K562 (cell line): ENCODE data around the gene ADRB2. TPM values are rescaled to one million over a fixed set of nuclear protein-coding genes. Genes with fewer than 3 reads are reported as not detected.

ENCODE experiments used
- polyA plus RNA-seq, 8 experiments: library from polyadenylated mRNA; depleted of rRNA in 4 of 8; stranded (reverse) in 5 of 8; unstranded in 3 of 8; fragments of >200 nt; fragmentation: Nextera tagmentation in 2 of 8; fragmentation: Illumina TruSeq in 1 of 8; extraction: Ambion mirVana in 2 of 8; extraction: Trizol in 1 of 8; gene quantifications; 2 replicates each; pipeline versions ENCODE4 v1.2.1 to v1.2.3, GENCODE V29; 2011 to 2014; ENCODE audit warnings: inconsistent platforms in 1 of 8, missing spikeins in 1 of 8
- total RNA-seq, 7 experiments: library from RNA; depleted of rRNA in 6 of 7; stranded (reverse); fragments of >200 nt in 6 of 7; fragmentation: Illumina TruSeq in 2 of 7; extraction: Trizol in 2 of 7; gene quantifications; 2 replicates each; pipeline versions ENCODE4 v1.2.1 to v1.2.3, GENCODE V29; 2011 to 2021; ENCODE audit warnings: low replicate concordance in 1 of 7
- TF ChIP-seq, protein P1 (sequence below): sonication (generic); formaldehyde crosslinking; IDR thresholded peaks from 2 replicates; pipeline ENCODE4 v1.8.0; 2023; ENCODE audit warnings: mild to moderate bottlenecking, missing genetic modification reagents
- TF ChIP-seq, protein P2 (sequence below), 3 experiments: IDR thresholded peaks in 2 of 3; conservative IDR thresholded peaks in 1 of 3; 2 replicates each; pipeline ENCODE4 v1.5.1; 2011 to 2012; ENCODE audit warnings: low read length in 3 of 3, mild to moderate bottlenecking in 3 of 3, control low read depth in 2 of 3, improper control_type of control experiment in 1 of 3, inconsistent platforms in 1 of 3, low read depth in 1 of 3, mixed read lengths in 1 of 3, moderate library complexity in 1 of 3; ENCODE audit not compliant: insufficient read depth in 2 of 3
- TF ChIP-seq, protein P3 (sequence below): IDR thresholded peaks from 2 replicates; pipeline ENCODE4 v1.6.1; 2011; ENCODE audit warnings: borderline replicate concordance, low read depth, mild to moderate bottlenecking, moderate library complexity, low read length; ENCODE audit not compliant: insufficient read depth, poor library complexity, severe bottlenecking

Gene ADRB2
- total and polyA plus RNA-seq, 9 of the 15 experiments (the other 6 are each of a cell fraction or from before 2014, with no cell fraction given): 0.01 to 0.18 (median 0.04) TPM; not detected in 2

DNA sequence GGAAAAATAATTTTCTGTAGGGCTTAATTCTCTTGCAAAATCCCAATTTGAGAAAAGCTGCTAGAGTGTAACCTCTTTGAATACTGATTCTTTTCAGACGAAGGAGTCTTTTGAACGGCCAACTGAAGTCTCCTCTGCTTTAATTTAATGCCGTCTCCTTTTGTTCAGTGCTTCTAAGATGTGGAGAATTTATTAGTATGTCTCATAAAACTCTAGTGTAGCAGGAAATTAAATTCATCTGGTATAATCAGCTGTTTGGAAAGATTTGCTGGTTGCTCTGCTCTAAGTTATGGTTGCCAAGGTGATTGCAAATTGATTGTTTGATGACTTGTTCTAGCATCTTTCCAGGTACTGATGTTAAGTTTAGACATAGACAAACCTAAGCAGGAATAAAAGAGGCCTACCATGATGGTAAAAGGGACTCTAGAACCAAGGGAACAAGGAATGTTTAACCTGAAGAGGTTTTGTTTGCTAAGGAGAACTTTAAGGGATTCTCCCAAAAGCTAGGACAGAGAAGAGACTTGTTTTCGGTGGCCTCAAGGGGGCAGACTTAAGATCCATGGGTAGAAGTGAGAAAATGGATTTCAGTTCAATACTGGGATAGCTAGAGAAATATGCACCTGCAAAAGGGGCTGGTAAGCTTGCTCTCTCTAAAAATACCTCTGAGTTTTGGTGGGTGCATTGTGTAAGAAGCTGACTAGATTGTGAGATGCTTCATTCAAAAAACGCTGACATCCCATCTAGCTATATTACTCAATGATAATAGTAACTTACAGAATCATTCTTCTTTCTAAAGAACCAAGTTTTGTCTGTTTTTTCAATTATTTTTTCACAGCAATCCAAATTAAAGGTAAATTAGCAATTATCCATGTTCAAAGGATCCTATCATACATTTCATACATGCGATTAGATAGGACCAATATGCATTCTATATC, 5.7 kb upstream of the ADRB2 start (continued):
- TF ChIP-seq, protein P1, sequence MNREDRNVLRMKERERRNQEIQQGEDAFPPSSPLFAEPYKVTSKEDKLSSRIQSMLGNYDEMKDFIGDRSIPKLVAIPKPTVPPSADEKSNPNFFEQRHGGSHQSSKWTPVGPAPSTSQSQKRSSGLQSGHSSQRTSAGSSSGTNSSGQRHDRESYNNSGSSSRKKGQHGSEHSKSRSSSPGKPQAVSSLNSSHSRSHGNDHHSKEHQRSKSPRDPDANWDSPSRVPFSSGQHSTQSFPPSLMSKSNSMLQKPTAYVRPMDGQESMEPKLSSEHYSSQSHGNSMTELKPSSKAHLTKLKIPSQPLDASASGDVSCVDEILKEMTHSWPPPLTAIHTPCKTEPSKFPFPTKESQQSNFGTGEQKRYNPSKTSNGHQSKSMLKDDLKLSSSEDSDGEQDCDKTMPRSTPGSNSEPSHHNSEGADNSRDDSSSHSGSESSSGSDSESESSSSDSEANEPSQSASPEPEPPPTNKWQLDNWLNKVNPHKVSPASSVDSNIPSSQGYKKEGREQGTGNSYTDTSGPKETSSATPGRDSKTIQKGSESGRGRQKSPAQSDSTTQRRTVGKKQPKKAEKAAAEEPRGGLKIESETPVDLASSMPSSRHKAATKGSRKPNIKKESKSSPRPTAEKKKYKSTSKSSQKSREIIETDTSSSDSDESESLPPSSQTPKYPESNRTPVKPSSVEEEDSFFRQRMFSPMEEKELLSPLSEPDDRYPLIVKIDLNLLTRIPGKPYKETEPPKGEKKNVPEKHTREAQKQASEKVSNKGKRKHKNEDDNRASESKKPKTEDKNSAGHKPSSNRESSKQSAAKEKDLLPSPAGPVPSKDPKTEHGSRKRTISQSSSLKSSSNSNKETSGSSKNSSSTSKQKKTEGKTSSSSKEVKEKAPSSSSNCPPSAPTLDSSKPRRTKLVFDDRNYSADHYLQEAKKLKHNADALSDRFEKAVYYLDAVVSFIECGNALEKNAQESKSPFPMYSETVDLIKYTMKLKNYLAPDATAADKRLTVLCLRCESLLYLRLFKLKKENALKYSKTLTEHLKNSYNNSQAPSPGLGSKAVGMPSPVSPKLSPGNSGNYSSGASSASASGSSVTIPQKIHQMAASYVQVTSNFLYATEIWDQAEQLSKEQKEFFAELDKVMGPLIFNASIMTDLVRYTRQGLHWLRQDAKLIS (CRISPR knock-in tag): no peak
- TF ChIP-seq, protein P2, sequence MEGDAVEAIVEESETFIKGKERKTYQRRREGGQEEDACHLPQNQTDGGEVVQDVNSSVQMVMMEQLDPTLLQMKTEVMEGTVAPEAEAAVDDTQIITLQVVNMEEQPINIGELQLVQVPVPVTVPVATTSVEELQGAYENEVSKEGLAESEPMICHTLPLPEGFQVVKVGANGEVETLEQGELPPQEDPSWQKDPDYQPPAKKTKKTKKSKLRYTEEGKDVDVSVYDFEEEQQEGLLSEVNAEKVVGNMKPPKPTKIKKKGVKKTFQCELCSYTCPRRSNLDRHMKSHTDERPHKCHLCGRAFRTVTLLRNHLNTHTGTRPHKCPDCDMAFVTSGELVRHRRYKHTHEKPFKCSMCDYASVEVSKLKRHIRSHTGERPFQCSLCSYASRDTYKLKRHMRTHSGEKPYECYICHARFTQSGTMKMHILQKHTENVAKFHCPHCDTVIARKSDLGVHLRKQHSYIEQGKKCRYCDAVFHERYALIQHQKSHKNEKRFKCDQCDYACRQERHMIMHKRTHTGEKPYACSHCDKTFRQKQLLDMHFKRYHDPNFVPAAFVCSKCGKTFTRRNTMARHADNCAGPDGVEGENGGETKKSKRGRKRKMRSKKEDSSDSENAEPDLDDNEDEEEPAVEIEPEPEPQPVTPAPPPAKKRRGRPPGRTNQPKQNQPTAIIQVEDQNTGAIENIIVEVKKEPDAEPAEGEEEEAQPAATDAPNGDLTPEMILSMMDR (IDR thresholded peaks at IDR 0.05 in 2 of 3, conservative IDR thresholded peaks at IDR 0.05 in 1 of 3; ENCODE audit: insufficient read depth in 2 of 3, low read depth in 1 of 3, low read length in 3 of 3): peak; percentile 24 to 66 (median 55); a peak in 5 of 6 replicates
- TF ChIP-seq, protein P3, sequence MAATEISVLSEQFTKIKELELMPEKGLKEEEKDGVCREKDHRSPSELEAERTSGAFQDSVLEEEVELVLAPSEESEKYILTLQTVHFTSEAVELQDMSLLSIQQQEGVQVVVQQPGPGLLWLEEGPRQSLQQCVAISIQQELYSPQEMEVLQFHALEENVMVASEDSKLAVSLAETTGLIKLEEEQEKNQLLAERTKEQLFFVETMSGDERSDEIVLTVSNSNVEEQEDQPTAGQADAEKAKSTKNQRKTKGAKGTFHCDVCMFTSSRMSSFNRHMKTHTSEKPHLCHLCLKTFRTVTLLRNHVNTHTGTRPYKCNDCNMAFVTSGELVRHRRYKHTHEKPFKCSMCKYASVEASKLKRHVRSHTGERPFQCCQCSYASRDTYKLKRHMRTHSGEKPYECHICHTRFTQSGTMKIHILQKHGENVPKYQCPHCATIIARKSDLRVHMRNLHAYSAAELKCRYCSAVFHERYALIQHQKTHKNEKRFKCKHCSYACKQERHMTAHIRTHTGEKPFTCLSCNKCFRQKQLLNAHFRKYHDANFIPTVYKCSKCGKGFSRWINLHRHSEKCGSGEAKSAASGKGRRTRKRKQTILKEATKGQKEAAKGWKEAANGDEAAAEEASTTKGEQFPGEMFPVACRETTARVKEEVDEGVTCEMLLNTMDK: peak; percentile 37
